Measurements from ENCODE around the gene NBPF15.
"Not testable (repeated sequence)": the region's sequence is repeated elsewhere in the genome, so short reads cannot be mapped to it uniquely, and the experiment has no call there.

DNA sequence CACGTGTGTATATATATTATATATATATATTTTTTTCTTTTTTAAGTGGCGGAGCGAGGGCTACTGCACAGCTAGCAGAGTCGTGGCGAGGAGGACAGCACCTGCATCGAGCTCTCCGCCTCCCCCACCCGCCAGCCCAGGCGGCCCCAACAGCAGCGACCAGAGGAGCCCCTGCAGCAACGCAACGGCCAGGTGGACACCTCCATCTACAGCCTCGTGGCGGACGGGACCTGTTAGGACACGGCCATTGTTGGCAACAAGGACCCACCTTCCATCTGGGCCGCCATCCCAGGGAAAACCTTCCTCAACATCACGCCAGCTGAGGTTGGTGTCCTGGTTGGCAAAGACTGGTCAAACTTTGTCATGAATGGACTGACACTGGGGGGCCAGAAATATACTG, 19.1 kb downstream of the NBPF15 start:
- TF ChIP-seq, protein P1, sequence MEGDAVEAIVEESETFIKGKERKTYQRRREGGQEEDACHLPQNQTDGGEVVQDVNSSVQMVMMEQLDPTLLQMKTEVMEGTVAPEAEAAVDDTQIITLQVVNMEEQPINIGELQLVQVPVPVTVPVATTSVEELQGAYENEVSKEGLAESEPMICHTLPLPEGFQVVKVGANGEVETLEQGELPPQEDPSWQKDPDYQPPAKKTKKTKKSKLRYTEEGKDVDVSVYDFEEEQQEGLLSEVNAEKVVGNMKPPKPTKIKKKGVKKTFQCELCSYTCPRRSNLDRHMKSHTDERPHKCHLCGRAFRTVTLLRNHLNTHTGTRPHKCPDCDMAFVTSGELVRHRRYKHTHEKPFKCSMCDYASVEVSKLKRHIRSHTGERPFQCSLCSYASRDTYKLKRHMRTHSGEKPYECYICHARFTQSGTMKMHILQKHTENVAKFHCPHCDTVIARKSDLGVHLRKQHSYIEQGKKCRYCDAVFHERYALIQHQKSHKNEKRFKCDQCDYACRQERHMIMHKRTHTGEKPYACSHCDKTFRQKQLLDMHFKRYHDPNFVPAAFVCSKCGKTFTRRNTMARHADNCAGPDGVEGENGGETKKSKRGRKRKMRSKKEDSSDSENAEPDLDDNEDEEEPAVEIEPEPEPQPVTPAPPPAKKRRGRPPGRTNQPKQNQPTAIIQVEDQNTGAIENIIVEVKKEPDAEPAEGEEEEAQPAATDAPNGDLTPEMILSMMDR (IDR thresholded peaks at IDR 0.05), result not testable (repeated sequence)
- TF ChIP-seq POLR2A (IDR thresholded peaks at IDR 0.05), result not testable (repeated sequence)
